GM13976 (cell line): ENCODE measurements around the gene ANKRD9.

Source experiments
- DNase-seq: peaks from one replicate; pipeline ENCODE4 v3.0.0; 2012; ENCODE audit warnings: low spot score
- CTCF ChIP-seq: IDR thresholded peaks from 2 replicates; pipeline ENCODE4 v1.5.1; 2012; ENCODE audit warnings: borderline replicate concordance, mild to moderate bottlenecking; ENCODE audit not compliant: insufficient read depth; ENCODE audit errors: extremely low read depth, missing control alignments, control extremely low read depth
- in situ Hi-C: fragments of 300-500 bp; cut with MboI; formaldehyde crosslinking; loops from one replicate; pipeline ENCODE4 v1.12.0; 2022; ENCODE audit warnings: low sequenced_read_pairs, mixed read lengths, inconsistent platforms; ENCODE audit not compliant: unreplicated experiment

The ANKRD9 gene

DNA sequence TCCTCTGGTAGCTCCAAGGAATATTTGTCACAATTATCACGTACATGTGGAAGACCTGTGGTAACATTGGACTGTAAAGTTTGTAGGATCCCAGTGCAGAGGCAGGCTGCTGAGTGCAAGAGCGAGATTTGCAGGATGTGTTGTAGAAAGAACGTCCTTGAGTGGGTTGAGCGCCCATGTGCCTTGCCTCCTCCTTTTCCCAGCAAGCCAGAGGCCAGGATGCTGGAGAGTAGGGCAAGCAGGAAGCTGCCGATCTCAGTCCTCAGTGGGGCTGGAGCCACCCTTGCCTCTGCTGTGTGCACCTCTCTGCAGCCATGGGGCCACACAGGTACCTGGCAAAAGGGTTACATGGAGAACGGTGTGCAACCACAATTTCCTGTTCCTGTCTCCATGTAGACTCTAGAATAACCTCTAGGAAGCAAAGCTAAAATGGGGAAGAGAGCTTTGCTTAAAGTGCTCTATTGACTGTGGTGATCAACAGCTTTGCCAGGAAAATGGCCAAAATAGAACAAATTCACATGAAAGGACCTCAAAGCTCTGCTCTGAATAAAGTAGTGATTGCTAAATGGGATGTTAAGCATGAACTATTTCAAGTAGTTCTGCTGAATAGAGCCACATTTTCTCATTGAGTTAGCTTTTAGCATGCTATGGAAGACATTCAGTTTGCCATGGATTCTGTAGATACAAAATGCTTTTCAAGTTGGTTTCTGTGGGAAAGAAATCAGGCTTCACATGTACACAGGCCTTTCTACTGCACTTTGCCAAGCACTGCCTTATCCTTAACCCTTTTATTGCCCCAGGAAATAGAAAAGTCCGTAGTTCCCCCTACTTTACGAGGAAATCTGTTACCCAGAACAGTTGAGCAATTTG lies 37.4 kb downstream of the ANKRD9 start:
- TF ChIP-seq CTCF: no peak
- in situ Hi-C loops: no loop called here
- no peak for DNase-seq

- no peak for DNase-seq
- TF ChIP-seq CTCF: no peak
- in situ Hi-C loops: no loop called here
Observed at GRCh38 chr14:102469261-102469660, 40.3 kb downstream of the ANKRD9 start.

- in situ Hi-C loops: no loop called here
- TF ChIP-seq CTCF: no peak
- DNase-seq: no peak
Observed at GRCh38 chr14:102464846-102465341, 44.7 kb downstream of the ANKRD9 start.

DNA sequence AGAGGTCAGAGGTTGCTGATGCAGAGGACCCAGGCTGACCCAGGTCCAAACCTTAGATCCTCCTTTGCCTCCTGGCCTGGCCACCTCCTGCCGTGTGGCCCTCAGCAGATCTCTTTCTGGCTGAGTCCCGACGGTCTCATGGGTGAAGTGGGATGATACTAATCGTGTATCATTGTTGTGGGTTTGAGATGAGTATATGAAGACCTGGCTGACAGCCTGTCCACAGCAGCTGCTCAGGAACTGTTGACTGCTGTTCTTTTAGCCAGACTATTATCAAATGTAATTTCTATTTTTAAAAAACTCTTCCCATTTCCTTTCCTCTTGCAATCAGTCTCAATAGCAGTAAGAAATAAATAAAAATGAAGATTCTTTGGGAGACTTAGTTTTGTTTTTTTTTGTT lies 45.6 kb downstream of the ANKRD9 start:
- TF ChIP-seq CTCF: no peak
- in situ Hi-C loops: no loop called here
- DNase-seq: no peak

GRCh38 chr14:102462391-102462790 lies 47.2 kb downstream of the ANKRD9 start:
- in situ Hi-C loops: no loop called here
- DNase-seq: no peak

More at GRCh38 chr14:102462391-102462790, 47.2 kb downstream of the ANKRD9 start:
- TF ChIP-seq CTCF: no peak
